Ovary (tissue), 3 donors: ENCODE measurements around the gene UFSP1.

Experiments
- POLR2A ChIP-seq: fragments of 450-650 bp; IDR thresholded peaks from one replicate; pipeline ENCODE4 v1.6.1; 2017; ENCODE audit warnings: antibody characterized with exemption, mild to moderate bottlenecking, moderate library complexity
- TF ChIP-seq, protein P1 (sequence below), 3 donors: fragments of 450-650 bp in 2 of 3; fragments of 200-600 bp in 1 of 3; IDR thresholded peaks; one replicate each; pipeline versions ENCODE4 v1.5.1 to v1.8.0; 2016 to 2022; ENCODE audit warnings: antibody characterized with exemption in 3 of 3, mild to moderate bottlenecking in 1 of 3
- donor health status: DM: no; HTN: no; CAD: no.

DNA sequence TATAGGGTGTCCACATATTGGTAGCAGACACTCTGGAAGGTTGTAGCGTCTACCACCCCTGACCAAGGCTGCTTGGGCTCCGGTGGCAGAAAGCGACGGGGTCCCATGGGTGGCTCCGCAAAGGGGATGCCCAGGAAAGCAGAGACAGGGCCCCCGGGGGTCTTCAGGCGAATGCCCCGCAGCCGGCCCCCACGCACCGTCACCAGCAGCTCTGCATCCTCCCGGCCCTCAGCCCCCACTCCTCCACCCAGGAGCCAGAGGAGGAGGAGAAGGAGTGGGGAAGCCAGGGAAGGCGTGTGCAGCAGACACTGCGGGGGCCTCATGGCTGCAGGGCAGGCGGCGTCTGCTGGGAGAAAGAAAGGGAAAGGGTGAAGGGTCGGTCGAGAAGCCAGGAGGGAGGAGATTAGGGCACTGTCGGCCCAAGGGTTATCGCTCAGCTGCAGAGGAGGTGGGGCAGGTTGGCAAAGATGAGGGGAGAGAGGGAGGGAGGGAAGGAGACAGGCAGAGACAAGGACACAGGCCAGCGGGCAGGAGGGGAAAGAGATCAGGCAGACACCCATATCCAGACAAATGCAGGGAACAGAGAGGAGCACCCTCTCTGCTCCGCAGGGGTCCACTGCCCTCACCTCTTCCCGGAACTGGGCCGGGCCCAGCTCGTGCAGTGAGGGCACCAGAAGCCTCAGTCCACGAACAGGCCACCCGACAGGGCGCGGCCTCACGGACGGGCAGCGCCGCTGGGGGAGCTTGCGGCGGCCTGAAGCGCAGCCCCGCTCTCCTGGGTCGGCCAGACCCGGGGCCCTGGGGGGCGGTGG lies 4.6 kb upstream of the UFSP1 start:
- TF ChIP-seq, protein P1, sequence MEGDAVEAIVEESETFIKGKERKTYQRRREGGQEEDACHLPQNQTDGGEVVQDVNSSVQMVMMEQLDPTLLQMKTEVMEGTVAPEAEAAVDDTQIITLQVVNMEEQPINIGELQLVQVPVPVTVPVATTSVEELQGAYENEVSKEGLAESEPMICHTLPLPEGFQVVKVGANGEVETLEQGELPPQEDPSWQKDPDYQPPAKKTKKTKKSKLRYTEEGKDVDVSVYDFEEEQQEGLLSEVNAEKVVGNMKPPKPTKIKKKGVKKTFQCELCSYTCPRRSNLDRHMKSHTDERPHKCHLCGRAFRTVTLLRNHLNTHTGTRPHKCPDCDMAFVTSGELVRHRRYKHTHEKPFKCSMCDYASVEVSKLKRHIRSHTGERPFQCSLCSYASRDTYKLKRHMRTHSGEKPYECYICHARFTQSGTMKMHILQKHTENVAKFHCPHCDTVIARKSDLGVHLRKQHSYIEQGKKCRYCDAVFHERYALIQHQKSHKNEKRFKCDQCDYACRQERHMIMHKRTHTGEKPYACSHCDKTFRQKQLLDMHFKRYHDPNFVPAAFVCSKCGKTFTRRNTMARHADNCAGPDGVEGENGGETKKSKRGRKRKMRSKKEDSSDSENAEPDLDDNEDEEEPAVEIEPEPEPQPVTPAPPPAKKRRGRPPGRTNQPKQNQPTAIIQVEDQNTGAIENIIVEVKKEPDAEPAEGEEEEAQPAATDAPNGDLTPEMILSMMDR (IDR thresholded peaks at IDR 0.05) = no peak
- TF ChIP-seq POLR2A = no peak
